GM23248 (cell line): ENCODE data around the gene HIVEP3.

Experiments
- EZH2 ChIP-seq: fragments of 200-600 bp; sonication (generic); IDR thresholded peaks from 2 replicates; pipeline ENCODE4 v1.6.1; 2018; ENCODE audit warnings: antibody characterized with exemption, mild to moderate bottlenecking; ENCODE audit not compliant: insufficient read depth, poor library complexity, severe bottlenecking
- EZH2phosphoT487 ChIP-seq: fragments of 200-600 bp; sonication (generic); IDR thresholded peaks from 2 replicates; pipeline ENCODE4 v1.6.1; 2018; ENCODE audit warnings: antibody characterized with exemption, moderate library complexity, mild to moderate bottlenecking, low read depth; ENCODE audit not compliant: insufficient read depth

DNA sequence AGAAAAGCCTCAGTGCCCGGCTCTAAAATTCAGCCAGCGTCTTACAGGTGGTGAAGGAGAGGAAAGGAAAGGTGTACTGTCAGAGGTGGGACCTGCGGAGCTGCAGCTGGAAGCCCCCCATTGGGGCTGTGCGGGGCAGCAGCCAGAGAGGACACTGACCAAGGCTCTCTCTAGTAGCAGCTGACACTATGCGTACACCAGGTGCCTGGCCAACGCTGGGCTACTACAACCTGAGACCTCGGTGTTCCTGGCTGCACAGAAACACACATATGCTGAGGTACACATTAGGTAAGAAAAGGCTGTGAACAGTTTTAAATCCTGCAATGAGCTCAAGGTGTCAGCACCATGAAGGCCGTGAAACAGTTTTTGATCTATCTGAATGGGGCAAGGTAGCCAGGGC lies 378.7 kb downstream of the HIVEP3 start:
- TF ChIP-seq EZH2, result no peak
- TF ChIP-seq EZH2phosphoT487, result no peak
